ENCODE measurements around the gene LRP1. TPM values are rescaled to one million over a fixed set of nuclear protein-coding genes. Genes with fewer than 3 reads are reported as not detected.
A peak's percentile ranks its signal among the peaks of the same experiment; 100 is the strongest.

LRP1 gene
- polyA plus RNA-seq, 1 donor (not counting 4 experiments of a cell fraction or from before 2014, with no cell fraction given) = 4.9 TPM

DNA sequence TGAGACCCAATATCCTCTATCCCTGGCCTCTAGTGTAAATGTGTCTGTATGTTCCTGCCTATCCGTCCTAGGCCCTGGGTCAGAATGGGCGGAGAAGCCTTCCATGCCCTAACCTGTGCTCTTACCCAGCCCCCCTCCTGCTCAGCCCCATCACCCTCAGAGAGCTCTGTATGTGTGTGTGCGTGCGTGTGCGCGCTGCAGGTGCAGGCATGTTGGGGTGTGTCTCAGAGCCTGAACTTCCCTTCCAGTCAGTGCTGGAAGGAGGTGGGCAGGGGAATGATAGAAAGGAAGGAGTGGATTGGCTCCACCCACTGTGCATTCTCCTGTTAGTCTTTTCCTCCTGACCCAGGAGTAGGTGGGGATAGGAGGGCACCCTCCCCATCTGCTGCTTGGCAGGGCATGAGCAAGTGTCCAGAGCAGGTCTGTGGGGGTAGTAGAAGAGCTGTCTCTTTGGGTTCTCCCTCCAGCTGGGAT is 32.1 kb upstream of the LRP1 start:
- no peak for TF ChIP-seq EZH2 (IDR thresholded peaks at IDR 0.05; ENCODE audit: low read length)
- TF ChIP-seq, protein P1, sequence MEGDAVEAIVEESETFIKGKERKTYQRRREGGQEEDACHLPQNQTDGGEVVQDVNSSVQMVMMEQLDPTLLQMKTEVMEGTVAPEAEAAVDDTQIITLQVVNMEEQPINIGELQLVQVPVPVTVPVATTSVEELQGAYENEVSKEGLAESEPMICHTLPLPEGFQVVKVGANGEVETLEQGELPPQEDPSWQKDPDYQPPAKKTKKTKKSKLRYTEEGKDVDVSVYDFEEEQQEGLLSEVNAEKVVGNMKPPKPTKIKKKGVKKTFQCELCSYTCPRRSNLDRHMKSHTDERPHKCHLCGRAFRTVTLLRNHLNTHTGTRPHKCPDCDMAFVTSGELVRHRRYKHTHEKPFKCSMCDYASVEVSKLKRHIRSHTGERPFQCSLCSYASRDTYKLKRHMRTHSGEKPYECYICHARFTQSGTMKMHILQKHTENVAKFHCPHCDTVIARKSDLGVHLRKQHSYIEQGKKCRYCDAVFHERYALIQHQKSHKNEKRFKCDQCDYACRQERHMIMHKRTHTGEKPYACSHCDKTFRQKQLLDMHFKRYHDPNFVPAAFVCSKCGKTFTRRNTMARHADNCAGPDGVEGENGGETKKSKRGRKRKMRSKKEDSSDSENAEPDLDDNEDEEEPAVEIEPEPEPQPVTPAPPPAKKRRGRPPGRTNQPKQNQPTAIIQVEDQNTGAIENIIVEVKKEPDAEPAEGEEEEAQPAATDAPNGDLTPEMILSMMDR (optimal IDR thresholded peaks at IDR 0.05 in 1 of 3, IDR thresholded peaks at IDR 0.05 in 1 of 3, conservative IDR thresholded peaks at IDR 0.05 in 1 of 3; ENCODE audit: extremely low read depth in 1 of 3, insufficient read depth in 2 of 3, low read length in 3 of 3) = no peak
- H2AFZ ChIP-seq (ENCODE audit: control insufficient read depth, low read length) = no peak overlapping the region
- peak; percentile 97 for FAIRE-seq
- peaks cover under 1% of the 10 kb centered on the region for H3K79me2 ChIP-seq (ENCODE audit: control insufficient read depth, insufficient read depth, low read length)
- no peaks in the 10 kb centered on the region for H4K20me1 ChIP-seq (ENCODE audit: control insufficient read depth, extremely low read depth, insufficient read depth, low read length)
- no peaks in the 10 kb centered on the region for H3K27me3 ChIP-seq (ENCODE audit: control insufficient read depth, extremely low read depth, insufficient read depth, low read length)
- peak overlapping the region; percentile 37 for H3K4me2 ChIP-seq (ENCODE audit: control insufficient read depth, extremely low read depth, insufficient read depth, low read depth, low read length)
- no peaks in the 10 kb centered on the region for H3K9me3 ChIP-seq (ENCODE audit: control insufficient read depth, low read depth, low read length)
- peak; percentile 98 for DNase-seq (ENCODE audit: low read depth, low spot score)
- peak overlapping the region; percentile 29 for H3K9ac ChIP-seq (ENCODE audit: control insufficient read depth, extremely low read depth, insufficient read depth, low read length)
- H3K4me1 ChIP-seq (ENCODE audit: control insufficient read depth, extremely low read depth, insufficient read depth, low read length) = peaks cover 35% of the 10 kb centered on the region
- peak overlapping the region; percentile 73 for H3K27ac ChIP-seq (ENCODE audit: control insufficient read depth, insufficient read depth, low read length)
- peaks cover 4% of the 10 kb centered on the region for H3K9me1 ChIP-seq (ENCODE audit: control insufficient read depth, extremely low read depth, insufficient read depth, low read length)
- dilution Hi-C loops (cut with MboI; ENCODE audit: extremely low pct_ligation_motif_present, low sequenced_read_pairs) = no loop called here
- H3K36me3 ChIP-seq (ENCODE audit: control insufficient read depth in 2 of 2, extremely low read depth in 1 of 2, insufficient read depth in 2 of 2, low read length in 2 of 2) = peaks cover 25 to 45% of the 10 kb centered on the region in 2 experiments
- no peak overlapping the region for H3K4me3 ChIP-seq (ENCODE audit: control insufficient read depth in 2 of 3, extremely low read depth in 1 of 3, insufficient read depth in 2 of 3, low read depth in 1 of 3, low read length in 3 of 3)

DNA sequence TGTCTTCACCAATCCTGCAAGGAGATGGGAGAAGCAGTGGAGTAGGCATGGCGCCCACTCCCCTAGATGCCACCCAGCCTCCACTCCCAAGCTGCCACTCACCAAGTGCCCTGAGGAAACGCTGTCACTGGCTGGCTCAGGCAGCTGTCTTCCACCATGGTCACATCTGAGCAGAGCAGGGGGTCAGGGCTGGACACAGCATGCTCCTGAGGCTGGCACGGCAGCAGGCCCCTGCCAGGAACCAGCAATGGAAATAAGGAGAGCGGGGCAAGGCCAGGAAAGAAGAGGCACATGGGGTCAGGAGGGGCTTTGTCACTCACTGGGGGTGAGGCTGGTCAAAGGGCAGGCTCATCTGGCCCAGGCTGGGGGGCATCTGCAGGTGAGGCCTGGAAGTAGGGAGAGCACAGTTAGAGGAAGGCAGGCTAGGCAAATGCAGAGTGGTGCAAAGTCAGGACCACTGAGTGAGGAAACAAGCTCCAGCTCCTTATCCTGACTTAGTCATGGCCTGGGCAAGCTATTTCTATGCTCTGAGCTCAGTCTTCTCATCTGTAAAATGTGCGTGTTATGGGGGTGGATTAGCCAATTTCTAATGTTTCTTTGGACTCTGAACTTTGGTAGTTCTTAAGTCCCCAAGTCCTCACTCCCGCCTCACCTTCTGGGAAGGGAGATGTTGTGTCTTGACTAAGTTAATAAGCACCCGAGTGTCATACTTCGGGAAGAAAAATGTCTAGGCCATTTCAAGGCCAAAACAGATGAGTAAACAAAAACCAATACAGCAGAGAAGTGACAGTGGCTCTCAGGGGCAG is 31.3 kb upstream of the LRP1 start:
- H3K4me1 ChIP-seq (ENCODE audit: control insufficient read depth, extremely low read depth, insufficient read depth, low read length) = peaks cover 35% of the 10 kb centered on the region
- H3K4me2 ChIP-seq (ENCODE audit: control insufficient read depth, extremely low read depth, insufficient read depth, low read depth, low read length) = peak overlapping the region; percentile 20
- peaks cover 4% of the 10 kb centered on the region for H3K9me1 ChIP-seq (ENCODE audit: control insufficient read depth, extremely low read depth, insufficient read depth, low read length)
- H2AFZ ChIP-seq (ENCODE audit: control insufficient read depth, low read length) = no peak overlapping the region
- H3K79me2 ChIP-seq (ENCODE audit: control insufficient read depth, insufficient read depth, low read length) = no peaks in the 10 kb centered on the region
- no peak overlapping the region for H3K4me3 ChIP-seq (ENCODE audit: control insufficient read depth in 2 of 3, extremely low read depth in 1 of 3, insufficient read depth in 2 of 3, low read depth in 1 of 3, low read length in 3 of 3)
- DNase-seq (ENCODE audit: low read depth, low spot score) (no peak), FAIRE-seq (no peak)
- peaks cover 26 to 45% of the 10 kb centered on the region in 2 experiments for H3K36me3 ChIP-seq (ENCODE audit: control insufficient read depth in 2 of 2, extremely low read depth in 1 of 2, insufficient read depth in 2 of 2, low read length in 2 of 2)
- no peaks in the 10 kb centered on the region for H3K27me3 ChIP-seq (ENCODE audit: control insufficient read depth, extremely low read depth, insufficient read depth, low read length)
- dilution Hi-C loops (cut with MboI; ENCODE audit: extremely low pct_ligation_motif_present, low sequenced_read_pairs) = no loop called here
- no peak for TF ChIP-seq EZH2 (IDR thresholded peaks at IDR 0.05; ENCODE audit: low read length)
- TF ChIP-seq, protein P1 (optimal IDR thresholded peaks at IDR 0.05 in 1 of 3, IDR thresholded peaks at IDR 0.05 in 1 of 3, conservative IDR thresholded peaks at IDR 0.05 in 1 of 3; ENCODE audit: extremely low read depth in 1 of 3, insufficient read depth in 2 of 3, low read length in 3 of 3) = no peak
- H3K9me3 ChIP-seq (ENCODE audit: control insufficient read depth, low read depth, low read length) = no peaks in the 10 kb centered on the region
- H3K27ac ChIP-seq (ENCODE audit: control insufficient read depth, insufficient read depth, low read length) = peak overlapping the region; percentile 73
- no peaks in the 10 kb centered on the region for H4K20me1 ChIP-seq (ENCODE audit: control insufficient read depth, extremely low read depth, insufficient read depth, low read length)
- no peak overlapping the region for H3K9ac ChIP-seq (ENCODE audit: control insufficient read depth, extremely low read depth, insufficient read depth, low read length)
